Epithelial cell of proximal tubule (primary cell): ENCODE results near the gene VASH2. TPM values are rescaled to one million over a fixed set of nuclear protein-coding genes. Genes with fewer than 3 reads are reported as not detected.

ENCODE experiments used
- DNase-seq: peaks from one replicate; pipeline ENCODE4 v3.0.0-alpha.2; 2011; ENCODE audit warnings: low read depth
- H3K4me3 ChIP-seq: 2 replicates; pipeline ENCODE4 v1.5.1; 2011; ENCODE audit warnings: low read depth, mild to moderate bottlenecking, low read length
- total RNA-seq: library from RNA; depleted of rRNA; stranded (reverse); fragments of >200 nt; gene quantifications from 2 replicates; pipeline ENCODE4 v1.2.3, GENCODE V29; 2015
- TF ChIP-seq, protein P1 (sequence below): conservative IDR thresholded peaks from 2 replicates; pipeline ENCODE4 v1.5.1; 2012; ENCODE audit warnings: low read depth, mild to moderate bottlenecking, low read length

Gene VASH2
- total RNA-seq, 1 donor from 2014 or later = 0.63 TPM

DNA sequence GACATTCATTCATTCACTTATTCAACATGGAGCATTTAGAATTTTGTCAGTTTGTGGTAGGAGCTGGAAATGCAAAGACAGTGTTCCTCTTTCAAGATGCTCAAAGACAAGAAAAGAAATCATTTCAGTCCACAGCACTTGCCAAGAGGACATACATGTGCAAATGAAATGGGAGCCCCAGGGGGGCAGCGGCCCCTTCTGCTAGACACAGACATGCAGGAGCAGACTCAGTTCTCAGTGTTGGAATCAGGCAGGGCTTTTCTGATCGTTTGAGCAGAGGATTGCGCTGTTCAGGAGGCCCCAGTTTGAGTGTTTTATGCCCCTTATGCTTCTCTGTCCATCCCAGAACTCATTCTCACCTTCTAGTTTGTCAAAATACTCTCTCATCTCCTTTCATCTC, 35.6 kb upstream of the VASH2 start:
- DNase-seq = no peak
- H3K4me3 ChIP-seq = no peak overlapping the region
- TF ChIP-seq, protein P1, sequence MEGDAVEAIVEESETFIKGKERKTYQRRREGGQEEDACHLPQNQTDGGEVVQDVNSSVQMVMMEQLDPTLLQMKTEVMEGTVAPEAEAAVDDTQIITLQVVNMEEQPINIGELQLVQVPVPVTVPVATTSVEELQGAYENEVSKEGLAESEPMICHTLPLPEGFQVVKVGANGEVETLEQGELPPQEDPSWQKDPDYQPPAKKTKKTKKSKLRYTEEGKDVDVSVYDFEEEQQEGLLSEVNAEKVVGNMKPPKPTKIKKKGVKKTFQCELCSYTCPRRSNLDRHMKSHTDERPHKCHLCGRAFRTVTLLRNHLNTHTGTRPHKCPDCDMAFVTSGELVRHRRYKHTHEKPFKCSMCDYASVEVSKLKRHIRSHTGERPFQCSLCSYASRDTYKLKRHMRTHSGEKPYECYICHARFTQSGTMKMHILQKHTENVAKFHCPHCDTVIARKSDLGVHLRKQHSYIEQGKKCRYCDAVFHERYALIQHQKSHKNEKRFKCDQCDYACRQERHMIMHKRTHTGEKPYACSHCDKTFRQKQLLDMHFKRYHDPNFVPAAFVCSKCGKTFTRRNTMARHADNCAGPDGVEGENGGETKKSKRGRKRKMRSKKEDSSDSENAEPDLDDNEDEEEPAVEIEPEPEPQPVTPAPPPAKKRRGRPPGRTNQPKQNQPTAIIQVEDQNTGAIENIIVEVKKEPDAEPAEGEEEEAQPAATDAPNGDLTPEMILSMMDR = no peak

DNA sequence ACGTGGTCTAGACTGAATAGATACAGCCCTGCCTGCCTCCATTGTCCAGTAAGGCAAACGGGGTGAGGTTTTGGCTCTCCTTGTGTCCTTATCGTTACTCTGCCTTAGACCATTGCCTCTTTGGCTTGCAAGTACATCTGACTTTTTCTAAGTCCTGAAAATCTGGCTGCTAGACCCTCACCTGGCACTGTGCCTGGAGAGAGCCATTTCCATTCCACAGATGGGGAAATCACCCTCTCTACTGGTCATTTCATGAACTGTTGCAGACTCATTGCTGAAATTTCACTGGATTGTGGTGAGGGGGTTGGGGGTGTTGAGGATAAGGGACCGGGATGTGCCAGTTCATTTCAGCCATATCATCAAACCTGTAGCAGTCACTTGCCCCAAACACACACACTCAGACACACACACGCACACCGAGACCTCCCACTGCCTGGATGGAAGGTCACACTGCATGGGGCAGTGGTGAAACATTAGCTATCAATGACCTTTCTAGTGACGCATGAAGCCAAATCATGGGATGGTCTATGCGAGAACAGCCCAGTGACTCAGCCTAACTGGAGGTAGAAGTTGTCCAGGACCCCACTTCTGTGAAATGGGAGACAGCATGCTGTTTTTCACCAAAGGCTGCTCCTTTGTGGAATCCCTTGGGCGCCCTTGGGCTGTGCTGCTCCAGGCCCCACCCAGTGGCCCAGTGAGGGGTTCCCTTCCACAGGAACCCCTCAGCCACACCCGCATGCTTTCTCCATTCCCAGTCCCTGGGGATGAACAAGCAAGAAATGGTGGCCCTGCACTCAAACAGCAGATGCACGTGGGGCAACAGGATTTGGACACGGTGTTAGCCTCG, 34.9 kb upstream of the VASH2 start:
- peak; percentile 50 for DNase-seq
- no peak overlapping the region for H3K4me3 ChIP-seq
- TF ChIP-seq, protein P1 = peak; percentile 66

GRCh38 chr1:212916481-212917133, 33.7 kb upstream of the VASH2 start:
- no peak overlapping the region for H3K4me3 ChIP-seq

DNA sequence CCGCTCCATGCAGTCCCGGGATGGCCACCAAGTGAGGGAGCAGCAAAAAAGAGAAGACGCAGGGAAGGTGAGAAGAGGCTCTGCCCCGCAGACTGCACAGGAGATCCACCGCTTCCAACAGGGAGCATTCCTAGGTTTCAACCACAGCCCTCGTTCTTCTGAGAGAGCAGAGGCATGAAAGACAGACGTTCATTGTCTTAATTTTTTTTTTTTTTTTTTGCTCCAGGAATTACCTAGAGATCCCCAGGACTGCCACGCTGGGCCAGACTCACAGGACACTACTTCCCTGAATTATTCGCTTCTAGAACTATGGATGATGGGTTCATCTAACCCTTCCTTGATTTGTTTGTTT, 33.2 kb upstream of the VASH2 start:
- TF ChIP-seq, protein P1 = no peak
- DNase-seq = no peak
- no peak overlapping the region for H3K4me3 ChIP-seq

More at GRCh38 chr1:212916481-212917133, 33.7 kb upstream of the VASH2 start:
- TF ChIP-seq, protein P1 = no peak
- DNase-seq = no peak

- no peak for DNase-seq
- H3K4me3 ChIP-seq = no peak overlapping the region
- TF ChIP-seq, protein P1 = no peak
These were observed 32.5 kb upstream of the VASH2 start for GRCh38 chr1:212917858-212918257.

DNA sequence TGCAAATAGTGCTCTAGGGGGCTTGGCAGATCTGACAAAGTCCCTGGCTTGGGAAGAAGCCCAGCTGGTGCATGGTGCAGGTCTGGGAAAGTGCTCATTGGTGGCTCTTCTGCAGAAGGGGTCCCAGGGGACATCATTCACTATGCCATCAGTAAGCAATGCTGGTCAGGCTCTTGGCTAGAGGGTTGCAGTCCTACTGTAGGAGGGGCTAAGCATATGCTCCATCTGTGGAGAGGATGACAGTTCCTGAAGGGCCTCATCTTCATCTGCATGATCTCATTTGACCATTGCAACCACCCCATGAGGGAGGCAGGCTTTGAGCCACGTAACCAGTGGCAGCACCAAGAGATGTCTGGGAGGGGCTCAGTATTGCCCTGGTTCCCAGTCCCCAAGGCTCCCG, 31.5 kb upstream of the VASH2 start:
- TF ChIP-seq, protein P1 = no peak
- DNase-seq = no peak
- no peak overlapping the region for H3K4me3 ChIP-seq
